Measurements from ENCODE around the gene LRP11. TPM values are rescaled to one million over a fixed set of nuclear protein-coding genes. Genes with fewer than 3 reads are reported as not detected.
"Not testable (repeated sequence)": the region's sequence is repeated elsewhere in the genome, so short reads cannot be mapped to it uniquely, and the experiment has no call there.

Gene LRP11
- total RNA-seq, 2 experiments from 2014 or later: 1.8 to 2.1 TPM

DNA sequence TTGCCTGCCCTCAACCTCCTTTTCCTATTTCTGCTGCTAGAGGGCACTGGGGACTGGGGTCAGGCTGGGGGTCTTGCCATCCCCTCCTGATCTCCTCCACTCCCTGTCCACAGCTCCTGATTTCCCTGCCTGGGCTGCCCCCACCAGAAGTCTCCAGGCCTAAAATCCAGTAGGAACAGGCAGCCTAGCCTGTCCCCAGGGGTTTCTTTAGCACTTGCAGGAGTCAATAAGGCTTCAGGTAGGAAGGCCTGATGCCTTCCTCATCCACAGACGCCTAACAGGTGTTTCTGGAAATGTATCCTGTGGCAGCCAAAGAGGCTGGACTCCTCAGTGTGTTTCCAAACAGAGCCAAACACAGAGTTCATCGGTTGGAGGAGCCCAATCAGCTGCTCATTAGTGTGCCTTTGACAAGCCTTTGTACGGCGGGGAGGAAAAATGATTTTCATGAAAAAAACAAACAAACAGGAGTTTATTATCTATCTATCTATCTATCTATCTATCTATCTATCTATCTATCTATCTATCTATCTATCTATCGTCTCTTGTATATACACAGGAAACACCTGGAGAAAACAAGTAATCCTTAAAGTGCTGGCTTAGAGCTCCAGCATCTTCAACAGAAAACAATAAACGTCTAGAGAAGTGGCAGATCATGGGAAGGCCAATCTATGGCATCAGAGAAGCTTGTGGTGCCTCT lies 37.4 kb upstream of the LRP11 start:
- Mint-ChIP-seq H3K9me3 (no peaks in the 10 kb centered on the region), H3K4me3 (no peak overlapping the region), H3K36me3 (no peaks in the 10 kb centered on the region), H3K27ac (no peak overlapping the region), H3K27me3 (peaks cover 4% of the 10 kb centered on the region), H3K4me1 (peaks cover 1% of the 10 kb centered on the region)
- DNase-seq: no peak

DNA sequence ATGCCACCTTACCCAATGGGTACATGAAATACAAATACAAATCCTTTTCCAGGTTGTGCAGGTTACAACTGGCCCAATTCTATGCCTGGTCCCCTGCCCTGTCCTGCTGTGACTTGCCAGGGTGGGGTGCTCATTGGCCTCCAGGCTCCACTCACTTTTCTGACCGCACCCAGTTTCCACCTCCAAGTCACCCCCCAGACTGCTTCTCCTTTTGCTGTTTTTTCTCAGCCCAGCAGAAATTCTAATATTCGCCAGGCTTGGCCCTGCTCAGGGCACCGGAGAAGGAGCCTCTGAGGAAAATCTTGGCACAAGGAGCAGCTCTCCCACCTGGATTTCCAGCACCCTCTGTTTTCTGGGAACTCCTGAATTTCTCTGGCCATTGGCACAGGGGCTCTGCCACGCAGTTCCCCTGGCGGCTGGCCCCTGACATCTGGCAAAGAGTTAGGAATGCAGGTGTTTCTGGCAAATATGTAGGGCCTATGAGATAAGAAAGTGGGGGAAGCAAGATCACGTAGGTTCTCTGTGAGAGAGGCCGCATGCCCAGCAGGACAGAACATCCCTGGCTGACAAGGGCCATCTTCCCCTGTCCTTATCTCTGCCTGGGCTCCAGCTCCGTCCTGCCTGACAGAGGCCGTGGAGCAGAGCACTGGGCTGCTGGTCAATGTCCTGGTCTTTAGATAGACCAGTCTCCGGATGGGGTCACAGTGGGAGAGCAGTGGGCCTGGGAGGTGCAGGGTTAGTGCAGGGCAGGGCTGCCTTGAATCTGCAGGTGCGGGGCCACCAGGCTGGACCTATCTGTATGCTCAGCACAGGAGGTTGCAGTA lies 36.7 kb upstream of the LRP11 start:
- no peak overlapping the region for H3K4me3 Mint-ChIP-seq
- H3K4me1 Mint-ChIP-seq: peaks cover 8% of the 10 kb centered on the region
- H3K36me3 Mint-ChIP-seq: no peaks in the 10 kb centered on the region
- H3K27me3 Mint-ChIP-seq: peaks cover 4% of the 10 kb centered on the region
- H3K9me3 Mint-ChIP-seq: no peaks in the 10 kb centered on the region
- no peak for DNase-seq
- H3K27ac Mint-ChIP-seq: no peak overlapping the region

DNA sequence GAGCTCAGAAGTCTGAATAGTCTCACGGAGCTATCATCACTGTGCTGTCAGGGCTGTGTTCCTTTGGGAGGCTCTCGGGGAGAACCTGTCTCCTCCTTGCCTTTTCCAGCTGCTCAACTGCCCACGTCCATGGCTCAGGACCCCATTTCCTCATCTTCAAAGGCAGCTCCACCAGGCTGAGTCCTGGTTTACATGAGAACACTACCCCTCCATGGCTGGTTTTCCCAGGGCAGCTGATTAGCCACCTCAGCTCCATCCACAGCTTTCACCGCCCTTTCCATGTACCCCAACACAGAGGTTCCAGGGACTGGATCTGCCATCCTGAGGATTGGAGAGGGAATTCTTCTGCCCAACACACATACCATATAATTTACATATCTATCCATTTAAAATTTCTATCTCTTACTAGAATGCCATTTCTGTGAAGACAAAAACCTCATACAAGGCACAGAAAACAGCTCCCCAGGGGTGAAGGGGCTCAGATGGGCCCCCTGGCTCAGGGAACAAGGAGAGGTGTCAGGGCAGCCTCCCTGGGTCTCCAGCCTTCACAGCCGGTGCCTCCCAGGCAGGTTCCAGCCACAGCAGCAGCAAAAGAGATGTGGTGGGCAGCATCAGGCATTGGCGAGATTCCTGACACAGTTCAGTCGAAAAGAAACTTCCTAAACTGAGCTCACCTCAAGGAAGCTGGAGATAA lies 35.9 kb upstream of the LRP11 start:
- peaks cover 4% of the 10 kb centered on the region for H3K27me3 Mint-ChIP-seq
- no peak for DNase-seq
- H3K9me3 Mint-ChIP-seq: no peaks in the 10 kb centered on the region
- peaks cover 11% of the 10 kb centered on the region for H3K4me1 Mint-ChIP-seq
- no peak overlapping the region for H3K4me3 Mint-ChIP-seq
- no peaks in the 10 kb centered on the region for H3K36me3 Mint-ChIP-seq
- H3K27ac Mint-ChIP-seq: no peak overlapping the region

DNA sequence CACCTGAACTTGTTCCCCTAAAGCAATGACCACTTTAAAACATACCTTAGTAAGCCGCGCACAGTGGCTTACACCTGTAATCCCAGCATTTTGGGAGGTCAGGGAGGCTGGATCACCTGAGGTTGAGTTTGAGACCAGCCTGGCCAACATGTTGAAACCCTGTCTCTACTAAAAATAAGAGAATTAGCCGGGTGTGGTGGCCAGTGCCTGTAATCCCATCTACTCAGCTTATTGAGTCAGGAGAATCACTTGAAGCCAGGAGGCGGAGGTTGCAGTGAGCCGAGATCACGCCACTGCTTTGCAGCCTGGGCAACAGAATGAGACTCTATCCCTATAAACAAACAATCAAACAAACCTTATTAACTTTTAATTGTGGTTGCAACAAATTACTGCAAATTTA lies 35.3 kb upstream of the LRP11 start:
- Mint-ChIP-seq H3K36me3 (no peaks in the 10 kb centered on the region), H3K27me3 (peaks cover 4% of the 10 kb centered on the region), H3K4me3 (no peak overlapping the region), H3K9me3 (no peaks in the 10 kb centered on the region), H3K4me1 (peaks cover 11% of the 10 kb centered on the region), H3K27ac (no peak overlapping the region)
- no peak for DNase-seq

DNA sequence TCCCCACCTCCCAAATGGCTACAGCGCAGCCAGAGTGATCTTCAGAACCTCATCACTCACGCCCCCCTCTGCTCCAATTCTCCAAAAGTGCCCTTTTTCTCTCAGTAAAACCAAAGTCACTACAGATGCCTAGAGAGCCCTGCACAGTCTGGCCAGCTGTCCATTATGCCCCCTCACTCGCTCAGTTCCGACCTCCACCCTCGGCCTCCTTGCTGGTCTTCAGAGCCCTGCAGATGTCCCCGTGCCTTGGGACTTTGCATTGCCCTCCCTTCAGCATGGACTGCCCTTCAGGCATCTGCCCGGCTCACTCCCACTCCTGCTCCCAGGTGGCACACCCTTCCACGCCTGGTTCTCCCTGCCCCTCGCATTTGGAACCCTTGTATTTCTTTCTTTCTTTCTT lies 34.8 kb upstream of the LRP11 start:
- Mint-ChIP-seq H3K27me3 (peaks cover 4% of the 10 kb centered on the region), H3K4me1 (peaks cover 11% of the 10 kb centered on the region), H3K36me3 (no peaks in the 10 kb centered on the region), H3K4me3 (no peak overlapping the region), H3K9me3 (no peaks in the 10 kb centered on the region), H3K27ac (no peak overlapping the region)
- DNase-seq: no peak

DNA sequence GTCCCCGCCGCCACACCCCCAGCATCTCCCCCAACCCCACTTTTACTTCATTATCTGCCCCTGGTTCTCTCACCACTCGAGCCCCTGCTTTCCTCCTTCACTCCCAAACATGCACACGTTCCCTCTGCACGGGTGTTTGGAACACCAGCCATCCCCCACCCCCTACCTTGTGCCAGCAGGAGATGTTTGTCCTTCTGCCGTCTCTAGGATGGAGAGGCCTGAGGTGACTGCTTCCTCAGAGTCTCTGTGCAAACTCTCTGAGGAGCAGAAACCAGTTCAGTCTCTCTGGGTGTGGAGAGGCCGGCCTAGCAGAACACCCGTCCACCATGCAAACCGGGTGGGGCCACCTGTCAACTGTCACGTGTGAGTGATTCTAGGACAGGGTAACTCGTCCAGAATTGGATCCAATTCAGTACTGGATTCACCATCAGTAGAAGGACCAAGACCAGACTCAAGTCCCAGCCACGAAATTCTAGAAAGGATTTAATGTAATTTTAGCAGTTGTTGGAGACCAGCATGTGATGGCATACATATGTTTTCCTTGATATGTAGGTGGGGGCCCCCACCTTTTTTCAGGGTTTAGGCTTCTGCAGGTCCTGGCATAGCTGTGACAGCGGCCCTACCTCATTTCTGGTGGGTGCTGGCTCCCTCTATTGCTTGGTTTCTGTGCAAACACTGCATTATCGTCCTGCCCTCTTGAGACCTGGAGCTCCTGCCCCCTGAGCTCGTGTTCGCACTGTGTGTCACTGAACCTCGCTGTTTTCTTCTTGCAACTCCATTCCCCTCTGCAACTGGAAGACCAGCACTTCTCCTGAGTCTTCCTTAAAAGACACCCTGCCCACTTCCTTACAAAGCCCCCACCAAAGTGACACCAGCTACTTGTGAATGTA lies 33.9 kb upstream of the LRP11 start, which contains the start of gene RAET1E:
Gene RAET1E, minus strand, starts transcription at position 259 of the 890 bp plus-strand sequence. CDS start 7,212 bp downstream, outside the sequence.
- H3K4me1 Mint-ChIP-seq: peaks cover 11% of the 10 kb centered on the region
- H3K27ac Mint-ChIP-seq: no peak within 1 kb of the TSS
- H3K27me3 Mint-ChIP-seq: no peaks in the 10 kb centered on the region
- DNase-seq: no peak
- H3K4me3 Mint-ChIP-seq: no peak within 1 kb of the TSS
- H3K9me3 Mint-ChIP-seq: no peaks in the 10 kb centered on the region
- no peaks in the 10 kb centered on the region for H3K36me3 Mint-ChIP-seq

DNA sequence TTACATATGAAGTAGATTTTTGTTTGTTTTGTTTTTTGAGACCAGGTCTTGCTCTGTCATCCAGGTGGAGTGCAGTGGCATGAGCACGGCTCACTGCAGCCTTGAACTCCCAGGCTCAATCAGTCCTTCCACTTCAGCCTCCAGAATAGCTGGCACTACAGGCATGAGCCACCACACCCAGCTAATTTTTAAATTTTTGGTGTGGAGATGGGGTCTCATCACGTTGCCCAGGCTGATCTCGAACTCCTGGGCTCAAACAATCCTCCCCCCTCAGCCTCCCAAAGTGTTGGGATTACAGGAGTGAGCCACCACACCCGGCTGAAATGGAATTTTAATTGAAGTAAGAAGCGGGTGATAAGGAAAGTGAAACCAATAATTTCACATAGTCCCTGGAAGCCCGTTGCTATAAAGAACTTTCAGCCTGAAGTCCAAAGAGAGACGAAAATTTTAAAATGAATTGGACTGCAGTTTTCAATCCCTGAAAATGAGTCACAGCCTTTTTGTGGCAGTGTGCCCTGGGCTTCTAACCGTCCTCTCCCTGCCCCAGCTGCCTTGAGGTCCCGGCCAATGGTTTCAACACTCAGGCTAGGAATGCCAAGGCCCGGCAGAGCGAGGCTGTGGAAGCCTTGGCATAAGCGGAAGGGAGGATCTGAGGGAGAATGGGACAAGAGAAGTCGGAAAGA lies 33.0 kb upstream of the LRP11 start:
- H3K27ac Mint-ChIP-seq: no peak overlapping the region

DNA sequence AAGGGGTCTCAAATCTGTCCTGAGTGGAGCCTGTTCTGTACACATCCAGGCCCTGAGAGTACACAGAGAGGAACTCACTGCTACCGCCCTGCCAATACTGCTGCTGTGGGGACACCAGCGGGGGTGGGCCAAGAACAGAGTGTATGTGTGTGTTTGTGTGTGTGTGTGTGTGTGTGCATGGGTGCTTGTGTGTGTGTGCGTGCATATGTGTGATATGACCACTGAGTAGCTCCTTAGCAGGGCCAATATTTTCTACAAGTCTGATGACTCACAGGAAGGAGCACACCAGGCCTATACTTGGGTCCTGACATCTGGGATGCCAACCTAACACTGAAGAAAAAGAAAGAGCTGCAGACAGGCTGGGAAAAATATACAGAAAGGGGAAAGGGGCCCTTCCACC lies 32.3 kb upstream of the LRP11 start:
- DNase-seq: no peak
- H3K36me3 Mint-ChIP-seq: no peaks in the 10 kb centered on the region

More for the DNA sequence above, 33.0 kb upstream of the LRP11 start:
- no peaks in the 10 kb centered on the region for H3K9me3 Mint-ChIP-seq
- no peak for DNase-seq
- peaks cover 11% of the 10 kb centered on the region for H3K4me1 Mint-ChIP-seq
- no peaks in the 10 kb centered on the region for H3K27me3 Mint-ChIP-seq
- no peaks in the 10 kb centered on the region for H3K36me3 Mint-ChIP-seq
- H3K4me3 Mint-ChIP-seq: no peak overlapping the region

DNA sequence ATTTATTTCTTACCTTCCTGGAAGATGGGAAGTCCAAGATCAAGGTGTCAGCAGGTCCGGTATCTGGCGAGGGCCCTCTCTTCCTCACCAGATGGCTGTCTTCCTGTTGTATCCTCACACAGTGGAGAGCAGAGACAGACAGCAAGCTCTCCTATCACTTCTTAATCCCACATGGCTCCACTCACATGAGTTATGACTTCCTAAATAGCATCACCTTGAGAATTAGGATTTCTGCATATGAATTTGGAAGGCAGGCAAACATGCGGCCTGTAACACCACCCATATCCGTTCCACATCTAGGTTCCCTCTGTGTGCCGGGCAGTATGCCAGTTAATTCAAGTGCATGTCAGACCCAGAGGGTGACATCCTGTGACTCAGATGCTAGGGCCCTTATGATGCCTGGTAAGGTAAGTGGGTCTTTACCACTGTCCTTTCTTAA lies 31.7 kb upstream of the LRP11 start:
- DNase-seq: peak; percentile 33
- Mint-ChIP-seq H3K9me3 (no peaks in the 10 kb centered on the region), H3K27me3 (no peaks in the 10 kb centered on the region), H3K36me3 (no peaks in the 10 kb centered on the region), H3K4me3 (no peak overlapping the region), H3K27ac (no peak overlapping the region), H3K4me1 (peaks cover 11% of the 10 kb centered on the region)

More for the DNA sequence above, 32.3 kb upstream of the LRP11 start:
- Mint-ChIP-seq H3K27me3 (no peaks in the 10 kb centered on the region), H3K4me3 (no peak overlapping the region), H3K9me3 (no peaks in the 10 kb centered on the region), H3K4me1 (peaks cover 11% of the 10 kb centered on the region), H3K27ac (no peak overlapping the region)

DNA sequence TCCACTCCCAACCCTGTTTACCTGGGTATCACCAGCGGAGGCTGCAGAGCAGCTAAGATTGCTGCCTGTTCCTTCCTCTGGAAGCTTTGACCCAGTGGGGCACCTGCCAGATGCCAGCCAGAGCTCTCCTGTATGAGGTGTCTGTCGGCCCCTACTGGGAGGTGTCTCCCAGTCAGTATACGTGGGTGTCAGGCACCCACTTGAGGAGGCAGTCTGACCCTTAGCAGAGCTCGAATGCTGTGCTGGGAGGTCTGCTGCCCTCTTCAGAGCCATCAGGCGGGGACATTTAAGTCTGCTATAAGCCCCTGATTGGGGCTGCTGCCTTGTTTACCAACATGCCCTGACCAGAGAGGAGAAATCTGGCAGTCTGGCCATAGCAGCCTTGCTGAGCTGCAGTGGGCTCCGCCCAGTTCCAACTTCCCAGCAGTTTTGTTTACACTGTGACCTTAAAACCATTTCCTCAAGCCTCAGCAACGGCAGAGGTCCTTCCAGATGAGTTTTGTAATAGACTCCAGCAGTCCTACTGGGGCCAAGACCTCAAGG lies 31.0 kb upstream of the LRP11 start:
- H3K36me3 Mint-ChIP-seq: no peaks in the 10 kb centered on the region

DNA sequence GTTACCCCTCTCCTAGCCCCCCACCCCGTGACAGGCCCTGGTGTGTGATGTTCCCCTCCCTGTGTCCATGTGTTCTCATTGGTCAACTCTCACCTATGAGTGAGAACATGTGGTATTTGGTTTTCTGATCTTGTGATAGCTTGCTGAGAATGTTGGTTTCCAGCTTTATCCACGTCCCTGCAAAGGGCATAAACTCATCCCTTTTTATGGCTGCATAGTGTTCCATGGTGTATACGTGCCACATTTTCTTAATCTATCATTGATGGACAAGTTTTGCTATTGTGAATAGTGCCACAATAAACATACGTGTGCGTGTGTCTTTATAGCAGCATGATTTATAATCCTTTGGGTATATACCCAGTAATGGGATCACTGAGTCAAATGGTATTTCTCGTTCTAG lies 27.7 kb upstream of the LRP11 start:
- not testable (repeated sequence) for H3K4me3 Mint-ChIP-seq, H3K27me3 Mint-ChIP-seq
- peaks cover 11% of the 10 kb centered on the region for H3K4me1 Mint-ChIP-seq

More for the DNA sequence above, 31.0 kb upstream of the LRP11 start:
- H3K4me3 Mint-ChIP-seq: no peak overlapping the region
- H3K27ac Mint-ChIP-seq: no peak overlapping the region
- no peaks in the 10 kb centered on the region for H3K27me3 Mint-ChIP-seq
- DNase-seq: no peak
- H3K9me3 Mint-ChIP-seq: no peaks in the 10 kb centered on the region
- H3K4me1 Mint-ChIP-seq: peaks cover 11% of the 10 kb centered on the region

DNA sequence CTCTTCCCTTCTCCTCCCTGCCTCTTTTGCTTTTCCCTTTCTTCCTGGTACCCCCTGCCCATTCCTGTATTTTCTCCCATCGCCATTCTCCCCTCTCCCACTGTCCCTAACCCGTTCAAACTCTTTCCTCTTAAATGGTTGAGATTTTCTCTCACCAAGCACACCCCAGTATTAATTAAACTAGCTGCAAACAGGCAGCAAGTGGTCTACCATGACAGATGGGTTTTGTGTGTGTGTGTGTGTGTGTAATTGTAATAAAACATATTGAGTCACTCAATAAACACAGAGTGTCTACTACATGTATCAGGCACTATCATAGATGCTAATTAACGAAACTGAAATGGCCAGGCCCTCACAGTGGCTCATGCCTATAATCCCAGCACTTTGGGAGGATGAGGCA lies 27.1 kb upstream of the LRP11 start:
- H3K36me3 Mint-ChIP-seq: no peaks in the 10 kb centered on the region
- peaks cover 7% of the 10 kb centered on the region for H3K4me1 Mint-ChIP-seq
- no peak overlapping the region for H3K27ac Mint-ChIP-seq
- no peak for DNase-seq
- H3K9me3 Mint-ChIP-seq: no peaks in the 10 kb centered on the region
- H3K4me3 Mint-ChIP-seq: no peak overlapping the region
- no peaks in the 10 kb centered on the region for H3K27me3 Mint-ChIP-seq

More for the DNA sequence above, 27.7 kb upstream of the LRP11 start:
- H3K27ac Mint-ChIP-seq, DNase-seq, H3K9me3 Mint-ChIP-seq, H3K36me3 Mint-ChIP-seq: not testable (repeated sequence)

DNA sequence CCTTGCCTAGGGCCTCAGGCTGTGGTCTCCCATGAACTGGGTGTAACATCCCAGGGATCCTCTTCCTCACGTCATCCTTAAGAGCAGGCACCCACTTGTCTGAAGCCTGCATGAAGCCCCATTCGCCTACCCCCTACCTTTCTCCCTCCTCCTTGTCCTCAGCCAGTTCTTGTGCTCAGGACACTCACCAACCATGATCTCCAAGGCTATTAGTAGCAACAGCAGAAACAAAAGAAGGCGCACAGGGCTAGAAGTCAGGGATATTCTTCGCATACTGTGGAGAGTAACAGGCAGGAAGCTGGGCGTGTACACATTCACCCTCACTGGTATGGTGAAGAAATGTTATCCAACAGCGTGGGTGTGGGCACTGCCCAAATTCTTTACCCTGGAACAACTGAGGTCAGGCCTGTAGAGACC lies 26.5 kb upstream of the LRP11 start:
- Mint-ChIP-seq H3K9me3 (no peaks in the 10 kb centered on the region), H3K36me3 (no peaks in the 10 kb centered on the region), H3K4me3 (no peak overlapping the region), H3K4me1 (peaks cover under 1% of the 10 kb centered on the region), H3K27ac (no peak overlapping the region), H3K27me3 (no peaks in the 10 kb centered on the region)
- no peak for DNase-seq

DNA sequence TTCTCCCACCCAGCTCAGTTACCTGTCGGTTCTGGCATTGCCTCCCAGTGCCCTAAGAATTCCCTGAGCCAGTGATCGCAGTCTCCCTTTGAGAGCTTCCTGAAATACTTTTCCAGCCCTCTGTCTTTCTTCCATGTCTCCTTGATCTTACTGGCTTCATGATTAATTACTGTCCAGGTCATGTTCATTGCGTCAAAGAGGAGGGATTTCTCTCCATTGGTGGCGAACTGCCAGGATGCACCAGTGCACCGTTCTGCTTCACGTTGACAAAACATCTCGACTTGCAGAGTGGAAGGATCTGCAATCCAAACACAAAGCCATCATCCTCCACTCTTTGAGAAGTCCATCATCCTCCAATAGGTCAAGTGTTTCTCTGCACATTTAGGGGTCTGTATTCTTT lies 25.2 kb upstream of the LRP11 start:
- no peak for DNase-seq
- H3K27me3 Mint-ChIP-seq: no peaks in the 10 kb centered on the region
- no peak overlapping the region for H3K4me3 Mint-ChIP-seq
- H3K9me3 Mint-ChIP-seq: no peaks in the 10 kb centered on the region
- H3K36me3 Mint-ChIP-seq: no peaks in the 10 kb centered on the region
- H3K27ac Mint-ChIP-seq: no peak overlapping the region
- no peaks in the 10 kb centered on the region for H3K4me1 Mint-ChIP-seq
